ENCODE measurements around the gene SOS2.

The SOS2 gene

GRCh38 chr14:50212726-50213125 lies 18.7 kb downstream of the SOS2 start:
- no peak for DNase-seq
- Histone ChIP-seq H3K9me3 (replicated peaks; ENCODE audit: insufficient read depth, low read length) (no peaks in the 10 kb centered on the region), H3K36me3 (replicated peaks; ENCODE audit: insufficient read depth, low read length) (no peaks in the 10 kb centered on the region), H3K79me2 (ENCODE audit: low read length) (no peaks in the 10 kb centered on the region), H4K20me1 (ENCODE audit: insufficient read depth, low read length) (no peaks in the 10 kb centered on the region), H3K27ac (ENCODE audit: low read length) (no peak overlapping the region), H3K9ac (ENCODE audit: low read length) (no peak overlapping the region), H3K27me3 (replicated peaks; ENCODE audit: insufficient read depth, low read length) (no peaks in the 10 kb centered on the region), H3K4me3 (ENCODE audit: low read length) (no peak overlapping the region), H2AFZ (ENCODE audit: low read length) (no peak overlapping the region), H3K4me1 (ENCODE audit: low read length) (no peaks in the 10 kb centered on the region), H3K9me2 (replicated peaks; ENCODE audit: insufficient read depth, low read length) (no peaks in the 10 kb centered on the region), H3F3A (ENCODE audit: insufficient read depth, low read length) (no peaks in the 10 kb centered on the region), H3K4me2 (ENCODE audit: low read depth, low read length) (no peak overlapping the region)
- TF ChIP-seq EZH2 (optimal IDR thresholded peaks at IDR 0.05; ENCODE audit: low read depth, low read length) (no peak), EZH2phosphoT487 (IDR thresholded peaks at IDR 0.05; ENCODE audit: low read length) (no peak), CTCF (IDR thresholded peaks at IDR 0.05; ENCODE audit: low read length) (no peak)

GRCh38 chr14:50210074-50210473 lies 21.3 kb downstream of the SOS2 start:
- no peaks in the 10 kb centered on the region for H3K9me2 ChIP-seq (replicated peaks; ENCODE audit: insufficient read depth, low read length)
- DNase-seq, result no peak
- H3K9ac ChIP-seq (ENCODE audit: low read length), result no peak overlapping the region
- H3K4me1 ChIP-seq (ENCODE audit: low read length), result no peaks in the 10 kb centered on the region
- H3F3A ChIP-seq (ENCODE audit: insufficient read depth, low read length), result no peaks in the 10 kb centered on the region
- TF ChIP-seq EZH2 (optimal IDR thresholded peaks at IDR 0.05; ENCODE audit: low read depth, low read length), result no peak
- no peak for TF ChIP-seq EZH2phosphoT487 (IDR thresholded peaks at IDR 0.05; ENCODE audit: low read length)
- TF ChIP-seq CTCF (IDR thresholded peaks at IDR 0.05; ENCODE audit: low read length), result no peak
- H3K4me2 ChIP-seq (ENCODE audit: low read depth, low read length), result no peak overlapping the region
- no peaks in the 10 kb centered on the region for H3K27me3 ChIP-seq (replicated peaks; ENCODE audit: insufficient read depth, low read length)
- H2AFZ ChIP-seq (ENCODE audit: low read length), result no peak overlapping the region
- no peaks in the 10 kb centered on the region for H3K9me3 ChIP-seq (replicated peaks; ENCODE audit: insufficient read depth, low read length)
- H3K27ac ChIP-seq (ENCODE audit: low read length), result no peak overlapping the region
- H3K4me3 ChIP-seq (ENCODE audit: low read length), result no peak overlapping the region
- H4K20me1 ChIP-seq (ENCODE audit: insufficient read depth, low read length), result no peaks in the 10 kb centered on the region
- no peaks in the 10 kb centered on the region for H3K79me2 ChIP-seq (ENCODE audit: low read length)
- H3K36me3 ChIP-seq (replicated peaks; ENCODE audit: insufficient read depth, low read length), result no peaks in the 10 kb centered on the region

GRCh38 chr14:50198499-50198898 lies 32.9 kb downstream of the SOS2 start:
- no peak overlapping the region for H3K27ac ChIP-seq (ENCODE audit: low read length)
- H3K36me3 ChIP-seq (replicated peaks; ENCODE audit: insufficient read depth, low read length), result no peaks in the 10 kb centered on the region
- DNase-seq, result no peak
- H3K79me2 ChIP-seq (ENCODE audit: low read length), result no peaks in the 10 kb centered on the region
- peaks cover 4% of the 10 kb centered on the region; the same call in 1 of the 2 replicates for H3K4me1 ChIP-seq (ENCODE audit: low read length)
- H3K4me2 ChIP-seq (ENCODE audit: low read depth, low read length), result no peak overlapping the region
- H3K4me3 ChIP-seq (ENCODE audit: low read length), result no peak overlapping the region
- no peaks in the 10 kb centered on the region for H3K27me3 ChIP-seq (replicated peaks; ENCODE audit: insufficient read depth, low read length)
- no peaks in the 10 kb centered on the region for H3K9me3 ChIP-seq (replicated peaks; ENCODE audit: insufficient read depth, low read length)
- H4K20me1 ChIP-seq (ENCODE audit: insufficient read depth, low read length), result no peaks in the 10 kb centered on the region
- no peak for TF ChIP-seq EZH2 (optimal IDR thresholded peaks at IDR 0.05; ENCODE audit: low read depth, low read length)
- TF ChIP-seq EZH2phosphoT487 (IDR thresholded peaks at IDR 0.05; ENCODE audit: low read length), result no peak
- no peak for TF ChIP-seq CTCF (IDR thresholded peaks at IDR 0.05; ENCODE audit: low read length)
- no peaks in the 10 kb centered on the region for H3K9me2 ChIP-seq (replicated peaks; ENCODE audit: insufficient read depth, low read length)
- H3K9ac ChIP-seq (ENCODE audit: low read length), result no peak overlapping the region
- no peak overlapping the region for H2AFZ ChIP-seq (ENCODE audit: low read length)
- no peaks in the 10 kb centered on the region for H3F3A ChIP-seq (ENCODE audit: insufficient read depth, low read length)

Data from MM.1S (cell line).